H9 (cell line): ENCODE results near the gene JAKMIP1. TPM values are rescaled to one million over a fixed set of nuclear protein-coding genes. Genes with fewer than 3 reads are reported as not detected.

Experiments used
- DNase-seq: peaks from one replicate; pipeline ENCODE4 v3.0.0-alpha.2; 2017
- H2AFZ ChIP-seq: one replicate; pipeline ENCODE4 v1.6.1; 2013; ENCODE audit warnings: mild to moderate bottlenecking, low read length, control low read depth, moderate library complexity
- H2AK5ac ChIP-seq: 2 replicates; pipeline ENCODE4 v1.6.1; 2013; ENCODE audit warnings: low read length, control low read depth, mixed read lengths; ENCODE audit not compliant: insufficient read length
- H2BK120ac ChIP-seq: one replicate; pipeline ENCODE4 v1.6.1; 2013; ENCODE audit warnings: low read depth, mild to moderate bottlenecking, low read length, control low read depth, inconsistent platforms; ENCODE audit not compliant: poor library complexity, severe bottlenecking
- H2BK12ac ChIP-seq: 2 replicates; pipeline ENCODE4 v1.6.1; 2013; ENCODE audit warnings: low read length, control low read depth, mixed read lengths, low read depth; ENCODE audit not compliant: insufficient read length
- H2BK15ac ChIP-seq: 2 replicates; pipeline ENCODE4 v1.6.1; 2013; ENCODE audit warnings: low read depth, low read length, control low read depth
- H2BK20ac ChIP-seq: one replicate; pipeline ENCODE4 v1.6.1; 2013; ENCODE audit warnings: low read depth, mild to moderate bottlenecking, low read length, control low read depth, inconsistent platforms; ENCODE audit not compliant: poor library complexity, severe bottlenecking
- H2BK5ac ChIP-seq: 2 replicates; pipeline ENCODE4 v1.6.1; 2013; ENCODE audit warnings: low read length, control low read depth, mixed read lengths; ENCODE audit not compliant: insufficient read length
- H3K14ac ChIP-seq: 2 replicates; pipeline ENCODE4 v1.6.1; 2013; ENCODE audit warnings: low read length, control low read depth; ENCODE audit not compliant: insufficient read depth
- H3K18ac ChIP-seq: 2 replicates; pipeline ENCODE4 v1.6.1; 2013; ENCODE audit warnings: low read depth, mild to moderate bottlenecking, mixed read lengths, low read length, control low read depth; ENCODE audit not compliant: insufficient read length
- H3K23ac ChIP-seq: 2 replicates; pipeline ENCODE4 v1.6.1; 2013; ENCODE audit warnings: low read length, control low read depth, mixed read lengths, low read depth; ENCODE audit not compliant: insufficient read length
- H3K23me2 ChIP-seq: 2 replicates; pipeline ENCODE4 v1.6.1; 2013; ENCODE audit warnings: low read depth, mild to moderate bottlenecking, mixed read lengths, low read length, control low read depth; ENCODE audit not compliant: insufficient read length, poor library complexity, severe bottlenecking
- H3K27ac ChIP-seq: 2 replicates; pipeline ENCODE4 v1.5.1; 2013; ENCODE audit warnings: low read length, control low read depth, mixed read lengths, low read depth; ENCODE audit not compliant: insufficient read length
- H3K27me3 ChIP-seq: 2 replicates; pipeline ENCODE4 v1.6.1; 2013; ENCODE audit warnings: low read length, control low read depth, inconsistent platforms; ENCODE audit not compliant: insufficient read depth
- H3K4ac ChIP-seq: 2 replicates; pipeline ENCODE4 v1.6.1; 2013; ENCODE audit warnings: low read depth, mild to moderate bottlenecking, control low read depth, inconsistent platforms, low read length, moderate library complexity
- H3K4me1 ChIP-seq: 2 replicates; pipeline ENCODE4 v1.6.1; 2013; ENCODE audit warnings: low read length, control low read depth, inconsistent platforms; ENCODE audit not compliant: insufficient read depth
- H3K4me2 ChIP-seq: 2 replicates; pipeline ENCODE4 v1.6.1; 2013; ENCODE audit warnings: low read length, control low read depth, mixed read lengths; ENCODE audit not compliant: insufficient read length, insufficient read depth
- H3K56ac ChIP-seq: 2 replicates; pipeline ENCODE4 v1.6.1; 2013; ENCODE audit warnings: low read depth, mild to moderate bottlenecking, mixed read lengths, low read length, control low read depth; ENCODE audit not compliant: insufficient read length
- H3K79me1 ChIP-seq: 2 replicates; pipeline ENCODE4 v1.6.1; 2013; ENCODE audit warnings: low read depth, mild to moderate bottlenecking, moderate library complexity, low read length, control low read depth, inconsistent platforms; ENCODE audit not compliant: insufficient read depth, poor library complexity, severe bottlenecking
- H3K79me2 ChIP-seq: 2 replicates; pipeline ENCODE4 v1.6.1; 2013; ENCODE audit warnings: low read length, control low read depth, inconsistent platforms; ENCODE audit not compliant: insufficient read depth
- H3K9ac ChIP-seq: 2 replicates; pipeline ENCODE4 v1.6.1; 2013; ENCODE audit warnings: low read length, control low read depth, mixed read lengths; ENCODE audit not compliant: insufficient read length; ENCODE audit errors: extremely low read depth
- H3K9me3 ChIP-seq: one replicate; pipeline ENCODE4 v1.6.1; 2013; ENCODE audit warnings: low read depth, low read length, inconsistent platforms; ENCODE audit not compliant: control insufficient read depth
- H3T11ph ChIP-seq: one replicate; pipeline ENCODE4 v1.6.1; 2013; ENCODE audit warnings: mild to moderate bottlenecking, low read length, control low read depth, inconsistent platforms
- H4K20me1 ChIP-seq: one replicate; pipeline ENCODE4 v1.6.1; 2013; ENCODE audit not compliant: control insufficient read depth, insufficient read length, insufficient read depth
- H4K5ac ChIP-seq: 2 replicates; pipeline ENCODE4 v1.6.1; 2013; ENCODE audit warnings: low read depth, mild to moderate bottlenecking, mixed read lengths, low read length, control low read depth; ENCODE audit not compliant: insufficient read length
- H4K8ac ChIP-seq: replicated peaks from 2 replicates; pipeline ENCODE4 v1.6.1; 2013; ENCODE audit warnings: low read length, control low read depth, mixed read lengths, low read depth; ENCODE audit not compliant: insufficient read length
- H4K91ac ChIP-seq: 2 replicates; pipeline ENCODE4 v1.6.1; 2013; ENCODE audit warnings: low read depth, mild to moderate bottlenecking, moderate library complexity, mixed read lengths, low read length, control low read depth; ENCODE audit not compliant: insufficient read length
- H3K27ac Mint-ChIP-seq, 3 experiments: 2 replicates in 2 of 3; 3 replicates in 1 of 3; pipeline ENCODE4 v1.8.0; 2020 to 2021; ENCODE audit warnings: mixed read lengths in 3 of 3, mild to moderate bottlenecking in 1 of 3, moderate library complexity in 1 of 3
- H3K27me3 Mint-ChIP-seq: 2 replicates; pipeline ENCODE4 v1.8.0; 2021; ENCODE audit warnings: low read depth, mild to moderate bottlenecking, moderate library complexity, mixed read lengths
- H3K36me3 Mint-ChIP-seq, 3 experiments: 2 replicates in 2 of 3; 3 replicates in 1 of 3; pipeline ENCODE4 v1.8.0; 2020 to 2021; ENCODE audit warnings: low read depth in 3 of 3, mixed read lengths in 3 of 3; ENCODE audit not compliant: insufficient read depth in 1 of 3
- H3K4me1 Mint-ChIP-seq, 2 experiments: 2 replicates each; pipeline ENCODE4 v1.8.0; 2020; ENCODE audit warnings: mixed read lengths in 2 of 2
- H3K4me3 Mint-ChIP-seq, 2 experiments: 2 replicates in 1 of 2; 3 replicates in 1 of 2; pipeline ENCODE4 v1.8.0; 2020 to 2021; ENCODE audit warnings: mild to moderate bottlenecking in 2 of 2, mixed read lengths in 2 of 2, moderate library complexity in 1 of 2
- H3K9me3 Mint-ChIP-seq, 2 experiments: 2 replicates in 1 of 2; 3 replicates in 1 of 2; pipeline ENCODE4 v1.8.0; 2020; ENCODE audit warnings: mild to moderate bottlenecking in 2 of 2, mixed read lengths in 2 of 2, moderate library complexity in 1 of 2
- CTCF ChIP-seq: fragments of 200-600 bp; sonication (generic); conservative IDR thresholded peaks from 3 replicates; pipeline ENCODE4 v1.8.0; 2021; ENCODE audit warnings: antibody characterized with exemption, mild to moderate bottlenecking
- WGBS: extraction: QIAGEN DNeasy Blood & Tissue Kit; methylation state at CpG from one replicate; pipeline ENCODE4 v1.1.7; 2013; ENCODE audit warnings: missing lambda C conversion rate, low lambda C conversion rate, mixed read lengths; ENCODE audit not compliant: insufficient read length; ENCODE audit errors: extremely low coverage; 5-methylcytosine and 5-hydroxymethylcytosine counted together
- total RNA-seq: library from RNA; stranded (reverse); gene quantifications from 2 replicates; pipeline ENCODE4 v1.2.1, GENCODE V29; 2021

The JAKMIP1 gene
- total RNA-seq, 1 experiment from 2014 or later, result 1.5 TPM

- Histone ChIP-seq H3K23ac (no peak overlapping the region), H3K79me1 (no peaks in the 10 kb centered on the region), H3K9ac (no peak overlapping the region), H3K18ac (no peak overlapping the region), H3K14ac (no peak overlapping the region), H3K9me3 (no peaks in the 10 kb centered on the region), H3K27ac (no peak overlapping the region), H3K4me1 (no peaks in the 10 kb centered on the region; the same call in 1 of the 2 replicates), H2BK120ac (no peak overlapping the region), H2BK12ac (no peak overlapping the region), H2BK20ac (no peak overlapping the region), H3K79me2 (no peaks in the 10 kb centered on the region; the same call in 1 of the 2 replicates), H2AK5ac (no peak overlapping the region), H3K27me3 (no peaks in the 10 kb centered on the region), H2AFZ (no peak overlapping the region), H4K91ac (no peak overlapping the region), H4K8ac (no peak overlapping the region), H2BK15ac (no peak overlapping the region), H3T11ph (no peak overlapping the region), H2BK5ac (no peak overlapping the region), H4K5ac (no peak overlapping the region), H3K23me2 (no peaks in the 10 kb centered on the region), H4K20me1 (no peaks in the 10 kb centered on the region), H3K4me2 (no peak overlapping the region), H3K4ac (no peak overlapping the region), H3K56ac (no peak overlapping the region)
- no peak overlapping the region for H3K4me3 Mint-ChIP-seq
- H3K36me3 Mint-ChIP-seq, result no peaks in the 10 kb centered on the region
- no CpG with 5 or more reads among the region's 16 CpGs for WGBS
- H3K4me1 Mint-ChIP-seq, result peaks cover 11 to 20% of the 10 kb centered on the region in 2 experiments; a peak in 3 of 4 replicates
- DNase-seq, result no peak
- peaks cover 8% of the 10 kb centered on the region for H3K27me3 Mint-ChIP-seq
- no peak for TF ChIP-seq CTCF
- H3K9me3 Mint-ChIP-seq, result no peaks in the 10 kb centered on the region
- no peak overlapping the region for H3K27ac Mint-ChIP-seq
These were observed 164.6 kb downstream of the JAKMIP1 start for GRCh38 chr4:6035786-6036185.
